OCI-LY7 (cell line): Measurements from ENCODE around the gene THRB. TPM values are rescaled to one million over a fixed set of nuclear protein-coding genes. Genes with fewer than 3 reads are reported as not detected.

Experiments used
- BruUV-seq: library from RNA; stranded (reverse); fragments of 400-500 nt; replicated peaks from 2 replicates; lab custom pipeline; 2021; lab: Mats Ljungman, UMichigan
- CTCF ChIA-PET: fragments of 300-600 bp; sonication (Branson Sonifier 250); formaldehyde crosslinking; loops from one replicate; lab custom pipeline; 2022; ENCODE audit warnings: antibody characterized with exemption; ENCODE audit not compliant: unreplicated experiment; lab: Charles Lee
- POLR2A ChIA-PET: fragments of 300-600 bp; sonication (Branson Sonifier 250); formaldehyde crosslinking; loops from one replicate; lab custom pipeline; 2022; ENCODE audit warnings: antibody characterized with exemption; lab: Charles Lee
- DNase-seq: peaks from one replicate; pipeline ENCODE4 v3.0.0-alpha.2; 2015; ENCODE audit warnings: low spot score
- H2AFZ ChIP-seq: fragments of 200-600 bp; sonication (generic), shearing (Covaris generic); 2 replicates; pipeline ENCODE4 v1.6.1; 2014; ENCODE audit warnings: mild to moderate bottlenecking, antibody characterized with exemption, low read length, moderate library complexity
- H3K27ac ChIP-seq: fragments of 200-600 bp; sonication (generic); 2 replicates; pipeline ENCODE4 v1.5.1; 2014; ENCODE audit warnings: mixed run types, low read depth, mild to moderate bottlenecking, moderate library complexity, low read length, inconsistent platforms; ENCODE audit not compliant: poor library complexity, severe bottlenecking
- H3K36me3 ChIP-seq: fragments of 200-600 bp; sonication (generic); 2 replicates; pipeline ENCODE4 v1.6.1; 2014; ENCODE audit warnings: mild to moderate bottlenecking, antibody characterized with exemption, low read length, moderate library complexity, mixed read lengths; ENCODE audit not compliant: insufficient read depth
- H3K4me1 ChIP-seq: fragments of 200-600 bp; sonication (generic); 2 replicates; pipeline ENCODE4 v1.5.1; 2014; ENCODE audit warnings: mild to moderate bottlenecking, low read length; ENCODE audit not compliant: insufficient read depth, poor library complexity, severe bottlenecking
- H3K4me2 ChIP-seq: fragments of 200-600 bp; sonication (generic); 2 replicates; pipeline ENCODE4 v1.6.1; 2014; ENCODE audit warnings: mild to moderate bottlenecking, low read length
- H3K4me3 ChIP-seq: fragments of 200-600 bp; sonication (generic); 2 replicates; pipeline ENCODE4 v1.5.1; 2014; ENCODE audit warnings: mild to moderate bottlenecking, low read depth, low read length; ENCODE audit not compliant: poor library complexity, severe bottlenecking
- H3K79me2 ChIP-seq: fragments of 200-600 bp; sonication (generic); 2 replicates; pipeline ENCODE4 v1.6.1; 2016; ENCODE audit warnings: low read depth, mild to moderate bottlenecking, low read length, moderate library complexity, mixed read lengths; ENCODE audit not compliant: insufficient read depth
- H3K9me2 ChIP-seq: fragments of 200-600 bp; sonication (generic); 2 replicates; pipeline ENCODE4 v1.6.1; 2016; ENCODE audit warnings: mild to moderate bottlenecking, low read length, mixed read lengths; ENCODE audit not compliant: insufficient read depth
- H3K9me3 ChIP-seq: fragments of 200-600 bp; sonication (generic); 2 replicates; pipeline ENCODE4 v1.6.1; 2014; ENCODE audit warnings: mild to moderate bottlenecking, mixed run types, low read length, mixed read lengths
- H4K20me1 ChIP-seq: fragments of 200-600 bp; sonication (generic); 2 replicates; pipeline ENCODE4 v1.6.1; 2014; ENCODE audit warnings: mild to moderate bottlenecking, antibody characterized with exemption, low read length, moderate library complexity, mixed read lengths; ENCODE audit not compliant: insufficient read depth
- EZH2phosphoT487 ChIP-seq: fragments of 200-600 bp; sonication (generic); IDR thresholded peaks from 2 replicates; pipeline ENCODE4 v1.6.1; 2018; ENCODE audit warnings: low read depth, borderline replicate concordance, mild to moderate bottlenecking, mixed run types, antibody characterized with exemption, low read length, moderate library complexity, mixed read lengths
- intact Hi-C: fragments of 100-400 bp; cut with micrococcal nuclease; formaldehyde crosslinking; loops from one replicate; pipeline ENCODE4 v1.10.0; 2022; ENCODE audit not compliant: unreplicated experiment
- total RNA-seq, 2 experiments: library from RNA; depleted of rRNA in 1 of 2; stranded (reverse); fragments of >200 nt in 1 of 2; shearing (Covaris generic) in 1 of 2; gene quantifications; 2 replicates each; pipeline ENCODE4 v1.2.3, GENCODE V29; 2014 to 2022
- TF ChIP-seq, protein P1 (sequence below): fragments of 200-600 bp; sonication (generic); conservative IDR thresholded peaks from 2 replicates; pipeline ENCODE4 v1.5.1; 2014; ENCODE audit warnings: mild to moderate bottlenecking, antibody characterized with exemption, low read length, moderate library complexity, mixed read lengths

Gene THRB
- total RNA-seq, 2 experiments from 2014 or later = not detected

GRCh38 chr3:24155276-24155675, 339.4 kb downstream of the THRB start:
- no peak for TF ChIP-seq EZH2phosphoT487
- Histone ChIP-seq H2AFZ (no peak overlapping the region), H3K4me3 (no peak overlapping the region), H3K4me1 (no peaks in the 10 kb centered on the region), H3K36me3 (no peaks in the 10 kb centered on the region), H3K9me3 (no peaks in the 10 kb centered on the region), H4K20me1 (no peaks in the 10 kb centered on the region), H3K79me2 (no peaks in the 10 kb centered on the region), H3K27ac (no peak overlapping the region), H3K9me2 (no peaks in the 10 kb centered on the region), H3K4me2 (no peak overlapping the region)
- DNase-seq = no peak
- POLR2A ChIA-PET = no interaction called here
- BruUV-seq = no TSS peak
- intact Hi-C loops = no loop called here
- CTCF ChIA-PET = no interaction called here

- CTCF ChIA-PET = no interaction called here
- H2AFZ ChIP-seq = no peak overlapping the region
- no peaks in the 10 kb centered on the region for H3K36me3 ChIP-seq
- intact Hi-C loops = loop anchor here (1.0 kb wide), 1 partner anchor 32 kb away; no protein-coding TSS in a partner anchor
- no peak overlapping the region for H3K27ac ChIP-seq
- H3K79me2 ChIP-seq = no peaks in the 10 kb centered on the region
- POLR2A ChIA-PET = interaction anchor here (1.1 to 1.5 kb wide), 2 partner anchors 11 to 18 kb away, joined by 3 to 5 read pairs; no protein-coding TSS in a partner anchor
- no peaks in the 10 kb centered on the region for H4K20me1 ChIP-seq
- no TSS peak for BruUV-seq
- no peaks in the 10 kb centered on the region for H3K4me1 ChIP-seq
- TF ChIP-seq EZH2phosphoT487 = no peak
- TF ChIP-seq, protein P1, sequence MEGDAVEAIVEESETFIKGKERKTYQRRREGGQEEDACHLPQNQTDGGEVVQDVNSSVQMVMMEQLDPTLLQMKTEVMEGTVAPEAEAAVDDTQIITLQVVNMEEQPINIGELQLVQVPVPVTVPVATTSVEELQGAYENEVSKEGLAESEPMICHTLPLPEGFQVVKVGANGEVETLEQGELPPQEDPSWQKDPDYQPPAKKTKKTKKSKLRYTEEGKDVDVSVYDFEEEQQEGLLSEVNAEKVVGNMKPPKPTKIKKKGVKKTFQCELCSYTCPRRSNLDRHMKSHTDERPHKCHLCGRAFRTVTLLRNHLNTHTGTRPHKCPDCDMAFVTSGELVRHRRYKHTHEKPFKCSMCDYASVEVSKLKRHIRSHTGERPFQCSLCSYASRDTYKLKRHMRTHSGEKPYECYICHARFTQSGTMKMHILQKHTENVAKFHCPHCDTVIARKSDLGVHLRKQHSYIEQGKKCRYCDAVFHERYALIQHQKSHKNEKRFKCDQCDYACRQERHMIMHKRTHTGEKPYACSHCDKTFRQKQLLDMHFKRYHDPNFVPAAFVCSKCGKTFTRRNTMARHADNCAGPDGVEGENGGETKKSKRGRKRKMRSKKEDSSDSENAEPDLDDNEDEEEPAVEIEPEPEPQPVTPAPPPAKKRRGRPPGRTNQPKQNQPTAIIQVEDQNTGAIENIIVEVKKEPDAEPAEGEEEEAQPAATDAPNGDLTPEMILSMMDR = no peak
- no peak overlapping the region for H3K4me3 ChIP-seq
- DNase-seq = no peak
- no peaks in the 10 kb centered on the region for H3K9me2 ChIP-seq
- no peak overlapping the region for H3K4me2 ChIP-seq
- H3K9me3 ChIP-seq = no peaks in the 10 kb centered on the region
Measured at GRCh38 chr3:24154781-24155180, 339.9 kb downstream of the THRB start.

DNA sequence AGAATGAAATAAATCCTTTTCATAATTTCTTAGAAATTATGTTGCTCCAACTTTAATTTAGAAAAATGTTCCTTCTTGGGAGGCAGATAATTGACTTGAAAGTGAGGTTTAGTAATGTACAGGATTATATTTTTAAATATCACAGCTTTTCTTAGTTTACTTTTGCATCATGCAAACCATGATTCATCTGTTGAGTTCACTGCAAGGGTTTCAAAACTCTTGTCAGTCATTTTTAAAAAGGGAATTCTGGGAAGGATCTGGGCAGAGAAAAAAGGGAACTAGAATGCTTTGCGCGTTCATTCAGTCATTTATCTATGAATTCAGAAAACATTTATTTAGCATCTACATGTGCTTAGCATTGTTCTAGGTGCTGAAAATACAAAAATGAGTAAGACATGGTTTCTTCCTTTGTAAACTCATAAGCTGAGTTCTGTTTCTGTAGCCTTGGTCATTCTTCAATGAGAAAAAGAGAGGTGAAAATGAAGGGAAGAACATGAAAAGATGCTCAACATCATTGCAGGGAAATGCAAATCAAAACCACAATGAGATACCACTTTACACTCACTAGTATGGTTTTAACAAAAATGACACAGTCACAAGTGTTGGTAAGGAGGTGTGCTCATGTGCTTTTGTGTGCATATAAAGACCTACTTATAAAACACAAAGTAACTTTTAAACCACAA, 340.5 kb downstream of the THRB start:
- no peak for DNase-seq
- no TSS peak for BruUV-seq
- Histone ChIP-seq H3K4me3 (no peak overlapping the region), H3K27ac (no peak overlapping the region), H3K4me1 (no peaks in the 10 kb centered on the region), H3K9me3 (no peaks in the 10 kb centered on the region), H3K79me2 (no peaks in the 10 kb centered on the region), H2AFZ (no peak overlapping the region), H4K20me1 (no peaks in the 10 kb centered on the region), H3K36me3 (no peaks in the 10 kb centered on the region), H3K9me2 (no peaks in the 10 kb centered on the region), H3K4me2 (no peak overlapping the region)
- CTCF ChIA-PET = no interaction called here
- TF ChIP-seq EZH2phosphoT487 = no peak
- TF ChIP-seq, protein P1 = no peak
- intact Hi-C loops = loop anchor here (1.0 kb wide), 1 partner anchor 32 kb away; no protein-coding TSS in a partner anchor
- POLR2A ChIA-PET = interaction anchor here (1.0 to 1.5 kb wide), 3 partner anchors 11 to 220 kb away, joined by 3 to 5 read pairs (median 3); no protein-coding TSS in a partner anchor
